NCI-H748 (cell line): ENCODE data around the gene NR6A1.
A peak's percentile ranks its signal among the peaks of the same experiment; 100 is the strongest.

Experiments
- DNase-seq: peaks from one replicate; lab custom pipeline; 2025; ENCODE audit not compliant: unreplicated experiment; lab: John Stamatoyannopoulos, UW

The NR6A1 gene

DNA sequence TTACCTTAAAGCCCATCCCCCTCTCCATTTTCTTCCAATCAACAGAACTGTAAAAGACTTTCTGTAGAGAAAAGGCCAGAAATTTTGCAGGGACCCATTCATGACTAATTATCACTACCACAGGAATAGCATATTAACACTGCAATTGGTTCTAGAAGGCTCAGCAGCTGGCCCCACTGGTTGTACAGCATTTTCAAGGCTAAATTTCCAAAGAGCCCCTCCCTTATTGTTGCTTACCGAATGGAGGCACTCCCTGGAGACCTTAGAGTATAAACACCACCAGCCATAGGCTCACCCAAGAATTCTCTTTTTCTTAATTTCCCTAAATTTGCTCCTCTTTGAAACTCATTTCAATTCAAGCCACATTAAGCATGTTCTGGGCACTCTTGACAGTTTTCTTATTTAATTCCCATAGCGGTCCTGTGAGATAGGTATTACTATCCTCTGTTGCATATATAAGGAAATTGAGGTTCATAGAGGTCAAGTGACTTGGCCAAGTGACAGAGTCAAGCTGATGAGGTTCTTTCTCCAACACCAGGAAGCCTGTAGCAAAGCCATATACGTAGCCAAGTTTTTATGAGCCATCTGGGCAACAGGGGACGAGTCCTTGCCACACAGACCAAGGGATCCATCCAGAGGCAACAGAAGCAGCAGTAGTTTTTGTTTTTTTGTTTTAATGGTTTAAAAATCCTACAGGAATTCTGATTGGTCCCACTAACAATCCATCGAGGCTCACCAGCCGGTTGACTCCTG lies 180.0 kb downstream of the NR6A1 start:
- no peak for DNase-seq

DNA sequence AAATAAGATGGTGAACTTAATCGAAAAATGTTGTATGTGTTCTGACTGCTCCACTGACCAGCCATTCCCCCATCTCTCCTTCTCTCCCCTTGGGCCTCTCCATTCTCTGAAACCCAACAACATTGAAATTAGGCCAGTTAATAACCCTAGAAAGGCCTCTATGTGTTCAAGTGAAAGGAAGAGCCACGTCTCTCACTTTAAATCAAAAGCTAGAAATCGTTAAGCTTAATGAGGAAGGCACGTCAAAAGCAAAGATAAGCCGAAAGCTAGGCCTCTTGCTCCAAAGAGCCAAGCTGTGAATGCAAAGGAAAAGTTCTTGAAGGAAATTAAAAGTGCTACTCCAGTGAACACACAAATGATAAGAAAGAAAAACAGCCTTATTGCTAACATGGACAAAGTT lies 186.5 kb downstream of the NR6A1 start:
- DNase-seq = no peak

DNA sequence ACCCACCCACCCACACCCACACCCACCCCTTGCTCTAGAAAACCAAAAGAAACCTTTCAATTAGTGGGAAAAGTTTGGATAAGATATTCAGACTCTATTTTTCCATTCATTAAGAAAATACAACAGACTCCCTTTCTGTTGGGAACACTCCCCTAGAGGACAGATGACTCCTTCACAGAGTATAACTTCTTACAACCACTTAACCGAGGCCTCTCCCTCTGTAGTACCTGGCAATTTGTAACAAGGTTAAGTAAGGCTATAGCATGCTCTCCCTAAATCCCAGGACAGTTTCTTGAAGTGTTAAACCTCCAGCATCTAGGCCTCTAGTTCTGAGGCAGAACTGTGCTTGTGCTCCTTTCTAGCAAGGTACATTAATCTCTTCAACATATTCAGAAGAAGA lies 188.0 kb downstream of the NR6A1 start:
- no peak for DNase-seq

DNA sequence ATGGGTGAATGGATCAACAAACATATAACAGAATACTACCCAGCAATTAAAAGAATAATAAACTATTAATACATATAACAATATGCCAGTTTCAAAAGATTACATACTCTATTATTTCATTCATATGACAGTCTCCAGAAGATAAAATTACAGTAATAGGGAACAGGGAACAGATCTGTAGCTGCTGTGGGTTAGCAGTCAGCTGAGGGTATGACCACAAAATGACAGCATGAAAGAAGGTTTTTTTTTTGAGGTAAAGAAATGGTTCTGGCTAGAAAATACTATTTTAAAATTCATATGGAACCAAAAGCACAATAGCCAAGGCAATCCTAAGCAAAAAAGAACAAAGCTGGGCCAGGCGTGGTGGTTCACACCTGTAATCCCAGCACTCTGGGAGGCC lies 190.9 kb downstream of the NR6A1 start:
- DNase-seq = no peak

DNA sequence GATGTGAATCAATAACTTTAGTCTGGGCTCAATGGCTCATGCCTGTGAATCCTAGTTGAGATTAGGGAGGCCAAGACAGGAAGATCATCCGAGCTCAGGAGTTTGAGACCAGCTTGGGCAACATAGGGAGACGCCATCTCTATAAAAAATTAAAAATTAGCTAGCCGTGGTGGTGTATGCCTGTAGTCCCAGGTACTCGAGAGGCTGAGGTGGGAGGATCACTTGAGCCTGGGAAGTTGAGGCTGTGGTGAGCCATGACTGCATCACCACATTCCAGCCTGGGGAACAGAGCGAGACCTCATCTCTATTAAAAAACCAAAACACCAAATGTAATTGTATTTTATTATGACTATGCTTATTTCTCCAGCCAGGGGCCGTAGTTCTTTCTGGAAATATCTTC lies 194.4 kb downstream of the NR6A1 start:
- no peak for DNase-seq

DNA sequence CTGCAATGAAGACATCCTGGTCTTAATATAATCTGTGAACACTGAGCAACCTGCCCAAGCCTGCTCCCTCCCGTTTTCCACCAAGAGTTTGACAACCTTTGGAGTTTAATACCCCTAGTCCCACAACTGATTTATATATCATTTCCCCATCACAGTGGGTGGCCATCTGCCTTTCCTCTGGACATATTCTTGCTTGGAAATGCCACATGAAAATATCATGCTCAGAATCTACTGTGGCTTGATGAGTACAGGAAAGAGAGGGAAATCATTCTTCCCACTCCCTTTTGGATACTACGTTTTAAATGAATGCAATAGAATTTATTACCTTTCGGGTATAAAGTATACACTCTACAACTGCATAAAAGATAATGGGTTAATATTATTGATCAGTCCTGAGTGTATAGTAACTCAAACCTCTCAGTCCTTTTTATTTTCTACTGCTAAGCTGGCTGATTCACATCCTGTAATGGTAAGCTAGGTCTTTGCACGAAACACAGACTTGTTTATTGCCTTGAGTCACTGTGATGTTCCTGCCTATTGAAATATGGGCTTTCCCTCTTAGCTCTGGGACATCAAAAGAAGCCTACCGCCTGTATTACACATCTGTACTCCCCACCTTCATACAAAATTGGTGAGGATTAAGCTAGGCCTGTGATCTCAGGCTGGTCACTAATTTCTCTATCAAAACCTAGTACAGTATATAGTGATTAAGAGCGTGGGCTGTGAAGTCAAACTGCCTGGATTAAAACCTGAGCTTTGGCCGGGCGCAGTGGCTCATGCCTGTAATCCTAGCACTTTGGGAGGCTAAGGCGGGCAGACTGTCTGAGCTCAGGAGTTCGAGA lies 196.4 kb downstream of the NR6A1 start:
- DNase-seq = no peak

DNA sequence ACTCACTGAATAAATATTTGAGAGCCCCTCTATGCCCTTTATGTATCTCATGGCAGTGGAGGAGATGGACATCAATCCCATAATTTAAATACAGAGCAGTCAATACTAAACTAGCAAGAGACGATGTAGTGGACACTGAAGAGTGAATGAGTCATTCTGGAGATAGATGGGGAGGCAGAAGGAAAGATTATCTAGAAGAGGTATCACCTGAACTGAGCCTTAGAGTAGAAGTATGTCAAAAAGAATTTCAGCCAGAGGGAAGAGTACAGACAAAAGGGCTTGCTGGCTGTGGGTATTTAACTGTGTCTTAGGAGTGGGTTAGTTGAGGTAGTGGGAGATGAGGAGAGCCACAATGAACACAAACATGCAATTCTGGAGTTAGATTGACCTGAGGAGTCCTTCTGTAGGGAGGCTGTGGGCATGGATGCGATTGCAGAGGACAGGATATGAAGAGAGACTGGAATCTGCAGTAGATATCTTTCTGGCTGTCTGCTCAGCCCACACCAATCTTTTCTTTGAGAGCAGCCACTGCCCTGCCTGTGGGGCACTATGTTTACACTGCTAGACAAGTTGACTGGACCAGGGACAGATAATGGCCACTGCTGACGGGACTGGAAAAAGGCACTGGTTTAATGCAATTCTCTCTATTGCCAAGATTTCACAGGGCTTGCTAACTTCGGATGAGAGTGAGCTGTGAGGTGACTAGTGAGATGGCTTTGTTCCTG lies 200.0 kb downstream of the NR6A1 start:
- no peak for DNase-seq

DNA sequence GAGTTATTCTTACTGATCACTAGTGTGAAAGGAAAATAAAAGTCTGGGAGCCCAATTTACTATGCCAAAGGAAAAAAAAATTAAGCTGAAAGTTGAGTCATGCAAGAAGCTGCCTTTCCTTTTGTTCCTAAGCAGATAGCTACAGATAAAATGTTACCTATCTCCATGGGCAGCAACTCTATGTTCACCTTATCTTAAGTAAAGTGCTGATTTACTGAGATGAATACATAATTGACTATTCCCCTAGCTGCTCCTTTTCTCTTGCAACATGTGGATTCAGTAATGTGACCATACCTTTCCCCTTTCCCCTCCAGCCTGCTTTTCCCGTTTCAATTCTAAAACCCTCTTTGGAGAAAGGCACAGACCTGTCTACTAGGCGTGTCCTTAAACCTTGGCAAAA lies 201.2 kb downstream of the NR6A1 start:
- no peak for DNase-seq

DNA sequence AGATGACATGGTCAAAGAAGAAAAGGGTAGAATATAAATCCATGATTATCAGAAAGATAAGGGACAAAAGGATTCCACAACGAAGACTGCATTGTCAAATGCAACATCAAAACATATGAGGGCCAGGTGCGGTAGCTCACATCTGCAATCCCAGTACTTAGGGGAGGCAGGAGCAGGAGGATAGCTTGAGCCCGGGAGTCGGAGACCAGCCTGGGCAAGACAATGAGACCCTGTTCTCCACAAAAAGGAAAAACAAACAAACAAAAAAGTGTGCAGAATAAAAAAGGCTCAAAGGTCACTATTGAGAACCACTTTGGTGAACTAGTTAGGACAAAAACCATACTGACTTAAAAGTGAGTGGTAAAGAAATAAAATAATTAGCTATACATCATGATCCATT lies 203.7 kb downstream of the NR6A1 start:
- peak; percentile 6 for DNase-seq

DNA sequence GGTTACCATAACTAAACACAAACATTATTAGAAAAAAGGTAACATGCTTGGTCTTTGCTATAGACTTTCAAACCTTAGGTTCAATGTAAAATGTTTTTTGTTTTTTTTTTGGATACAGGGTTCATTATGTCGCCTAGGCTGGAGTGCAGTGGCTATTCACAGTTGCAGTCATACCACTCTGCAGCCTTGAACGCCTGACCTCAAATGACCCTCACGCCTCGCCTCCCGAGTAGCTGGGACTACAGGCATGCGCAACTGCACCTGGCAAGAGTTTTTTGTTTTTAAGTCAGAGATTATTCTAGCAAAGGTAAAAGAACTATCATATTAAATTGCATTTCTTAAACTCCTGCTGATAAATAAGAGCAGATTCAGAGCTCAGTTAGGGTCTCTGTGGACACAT lies 208.8 kb downstream of the NR6A1 start:
- no peak for DNase-seq

DNA sequence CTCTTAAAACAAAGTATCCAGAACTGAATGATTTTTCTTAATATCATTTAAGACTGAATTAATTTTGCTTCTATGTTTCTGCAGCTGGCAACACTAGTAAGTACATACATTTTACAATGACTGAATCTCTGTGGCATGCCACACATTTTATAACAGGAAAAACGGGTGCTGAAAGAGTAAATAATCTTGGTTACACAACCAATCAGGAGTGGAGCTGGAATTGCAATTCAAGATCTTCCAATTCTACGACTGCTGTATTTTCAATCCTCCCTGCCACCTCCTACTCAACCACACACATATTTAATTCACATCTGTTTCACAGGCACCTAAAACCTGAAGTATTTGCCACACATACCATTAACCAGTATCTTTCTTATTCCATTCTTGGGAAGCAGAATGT lies 211.2 kb downstream of the NR6A1 start:
- no peak for DNase-seq

DNA sequence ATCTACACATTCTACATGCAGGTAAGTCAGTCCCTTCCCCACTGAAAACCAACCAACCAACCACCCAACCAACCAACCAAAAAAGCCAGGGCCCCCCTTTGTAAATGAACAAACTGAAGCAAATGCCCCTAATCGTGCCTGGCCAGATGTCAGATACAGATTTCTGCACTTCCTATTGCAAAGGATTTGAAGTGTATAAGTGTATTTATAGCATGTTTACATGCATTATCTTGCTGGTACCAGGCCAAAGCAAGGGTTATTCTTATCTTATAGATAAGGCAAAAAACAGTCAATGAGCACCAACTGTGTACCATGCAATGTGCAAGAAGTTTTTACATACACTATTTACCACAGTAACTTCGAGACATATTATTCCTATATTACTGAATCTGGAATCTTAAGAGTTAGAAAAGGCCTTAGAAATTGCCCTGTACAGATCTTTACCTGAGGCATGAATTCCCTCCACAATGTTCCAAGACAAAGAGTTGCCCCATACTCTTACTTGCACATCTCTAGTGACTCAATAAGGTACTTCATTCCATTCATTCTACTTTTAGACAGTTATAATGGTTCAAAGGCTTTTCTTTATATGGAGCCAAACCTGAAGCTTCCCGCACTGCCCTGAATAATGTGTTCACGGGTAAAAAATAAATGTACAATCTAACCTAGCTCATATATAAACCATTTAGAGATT lies 212.2 kb downstream of the NR6A1 start:
- DNase-seq = no peak

DNA sequence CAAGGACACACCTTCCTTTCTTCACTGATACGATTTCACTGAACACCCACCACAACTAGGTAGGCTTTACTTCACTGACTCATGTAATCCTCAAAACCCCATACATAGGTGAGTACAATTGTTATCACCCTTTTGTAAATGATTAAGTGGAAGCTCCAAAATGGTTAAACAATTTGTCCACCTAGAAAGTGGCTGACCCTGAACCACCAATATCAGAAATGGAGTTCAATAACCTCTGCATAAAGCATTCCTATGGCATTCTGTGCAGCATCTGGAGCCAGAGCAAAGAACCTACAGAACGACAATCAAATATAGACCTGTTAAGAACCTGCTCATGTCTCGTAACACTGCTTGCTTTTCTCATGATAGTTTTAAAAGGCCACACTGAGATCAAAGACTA lies 213.2 kb downstream of the NR6A1 start:
- no peak for DNase-seq

DNA sequence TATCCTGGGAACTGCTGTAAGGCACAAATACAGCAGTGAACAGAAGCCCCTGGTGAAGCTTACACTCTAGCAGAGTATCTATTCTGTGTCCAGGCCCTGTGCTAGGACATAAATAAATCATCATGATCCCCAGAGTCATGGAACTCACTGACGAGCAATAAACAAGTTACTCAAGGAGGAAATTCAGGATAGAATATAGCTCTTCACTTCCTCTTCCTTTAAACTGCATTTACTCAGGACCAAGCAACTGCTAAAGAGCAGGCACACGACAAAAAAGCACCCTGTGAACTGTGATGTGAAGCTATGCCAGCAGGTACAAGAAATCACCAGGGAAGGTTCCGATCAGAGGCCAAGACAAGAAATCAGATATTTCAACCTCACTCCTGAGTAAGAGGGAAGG lies 216.1 kb downstream of the NR6A1 start:
- no peak for DNase-seq

DNA sequence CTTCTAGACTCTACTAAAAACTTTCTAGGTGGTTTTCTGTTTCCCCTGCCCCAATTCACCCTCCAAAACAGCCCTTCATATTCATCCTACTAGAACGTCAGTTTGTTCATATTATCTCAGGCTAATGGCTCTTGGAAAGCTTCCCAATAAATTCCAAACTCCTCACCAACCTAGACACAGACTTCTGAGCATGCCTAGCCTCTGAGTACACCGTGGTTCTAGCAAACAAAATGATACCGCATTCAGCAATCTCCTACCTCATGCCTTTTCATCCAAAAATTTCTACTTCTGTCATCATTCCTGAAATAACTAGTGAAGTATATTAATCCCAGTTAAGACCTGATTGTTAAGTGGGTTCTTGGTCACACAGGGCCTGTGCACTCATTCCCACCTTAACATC lies 217.4 kb downstream of the NR6A1 start:
- no peak for DNase-seq

DNA sequence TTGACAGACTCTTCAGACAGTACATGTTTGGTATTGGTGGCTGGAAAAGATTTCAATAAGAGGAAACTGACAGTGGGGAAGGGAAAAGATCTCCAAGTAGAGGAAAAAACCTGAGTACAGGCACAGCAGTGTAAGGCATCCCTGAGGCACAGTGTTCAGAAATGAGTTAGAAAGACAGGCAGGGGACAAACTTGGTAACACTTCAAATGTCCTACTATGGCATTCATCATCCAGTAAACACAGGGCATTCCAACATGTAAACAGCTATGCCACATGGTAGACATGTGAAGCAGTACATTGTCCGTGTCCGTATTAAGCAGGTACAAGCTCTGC lies 218.9 kb downstream of the NR6A1 start:
- no peak for DNase-seq

DNA sequence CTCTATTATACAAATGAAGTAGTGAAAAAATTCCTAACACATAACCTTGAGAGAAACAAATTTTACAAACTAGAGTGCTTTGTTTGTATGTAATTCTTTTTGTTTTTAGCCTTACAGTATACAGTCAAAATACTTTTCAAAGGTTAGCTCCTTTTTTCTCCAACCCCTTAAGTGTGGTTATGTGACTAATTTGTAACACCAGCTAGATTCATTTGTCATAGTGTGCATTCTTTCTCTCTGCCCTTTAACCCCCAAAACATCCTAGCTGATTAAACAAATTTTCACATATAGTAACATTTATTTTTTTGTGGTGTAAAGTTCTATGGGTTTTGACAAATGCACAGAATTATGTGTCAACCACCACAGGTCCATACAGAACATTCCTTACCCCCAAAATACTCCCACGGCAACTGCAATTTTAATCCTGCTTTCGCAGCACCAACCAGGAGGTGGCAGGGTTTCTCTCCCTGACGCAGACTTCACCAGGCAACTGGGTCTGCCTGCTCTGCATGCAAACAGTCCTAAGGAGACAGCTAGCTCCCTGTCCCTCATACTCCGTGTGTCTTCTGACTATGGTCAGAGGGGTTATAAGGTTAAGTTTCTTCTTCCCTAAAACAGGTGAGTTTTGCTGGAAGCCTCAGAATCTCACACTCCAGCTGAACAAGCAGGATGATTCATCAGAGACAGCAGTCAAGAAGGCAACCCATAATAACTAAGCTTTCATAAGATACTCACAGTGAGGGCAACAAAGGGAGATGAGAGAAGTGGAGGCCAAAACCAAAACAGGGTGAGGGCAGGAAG lies 219.4 kb downstream of the NR6A1 start:
- peak; percentile 16 for DNase-seq

DNA sequence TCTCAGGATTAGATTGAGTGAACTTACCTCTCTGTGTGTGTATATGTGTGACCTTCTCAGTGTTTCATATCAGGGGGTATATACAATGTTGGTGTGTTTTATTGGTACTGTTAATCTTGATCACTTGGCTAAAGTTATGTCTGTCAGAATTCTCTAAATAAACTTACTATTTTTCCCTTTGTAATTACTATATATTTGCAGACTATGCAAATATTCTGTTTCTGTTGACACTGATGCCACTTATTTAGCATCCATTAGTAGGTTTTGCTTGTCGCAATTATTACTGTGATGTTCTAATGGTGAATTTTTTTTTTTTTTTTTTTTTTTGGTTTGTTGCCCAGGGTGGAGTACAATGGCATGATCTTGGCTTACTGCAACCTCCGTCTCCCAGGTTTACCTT lies 221.0 kb downstream of the NR6A1 start:
- DNase-seq = no peak

DNA sequence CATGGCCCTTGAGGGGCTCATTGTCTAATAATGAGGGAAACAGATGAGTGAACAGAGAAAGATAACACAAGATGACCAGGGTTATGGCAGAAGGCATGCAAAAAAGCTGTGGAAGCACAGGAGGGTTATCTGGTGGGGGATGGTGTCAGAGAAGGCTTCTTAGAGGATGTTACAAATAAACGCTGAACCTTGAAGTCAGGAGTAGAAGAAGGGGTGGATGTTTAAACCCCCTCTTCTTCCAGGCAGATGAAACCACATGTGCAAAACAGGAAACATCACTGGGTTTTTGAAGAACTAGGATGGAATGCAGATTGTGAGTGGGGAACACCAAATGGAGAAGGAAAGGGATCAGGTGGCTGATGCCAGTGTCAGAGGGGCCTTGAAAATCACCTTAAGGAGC lies 222.1 kb downstream of the NR6A1 start:
- DNase-seq = no peak

DNA sequence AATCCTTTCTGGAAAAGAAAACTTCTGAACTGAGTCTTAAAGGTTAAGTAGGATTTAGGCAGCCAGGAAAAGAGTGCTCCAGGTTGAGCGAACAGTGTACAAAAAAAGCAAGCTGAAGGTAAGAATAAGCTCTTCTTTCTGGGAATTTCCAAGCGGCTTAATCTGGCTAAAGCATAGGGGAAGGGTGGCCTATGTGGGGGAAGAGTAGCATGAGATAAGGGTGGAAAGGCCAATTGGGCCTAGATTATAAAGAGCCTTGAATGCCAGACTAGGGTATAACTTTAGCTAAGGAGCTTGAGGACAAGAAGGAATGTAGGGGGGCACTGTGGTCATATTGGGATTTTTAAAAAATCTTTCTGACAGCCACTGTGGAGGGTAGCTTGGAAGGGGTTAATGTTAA lies 226.6 kb downstream of the NR6A1 start:
- no peak for DNase-seq

DNA sequence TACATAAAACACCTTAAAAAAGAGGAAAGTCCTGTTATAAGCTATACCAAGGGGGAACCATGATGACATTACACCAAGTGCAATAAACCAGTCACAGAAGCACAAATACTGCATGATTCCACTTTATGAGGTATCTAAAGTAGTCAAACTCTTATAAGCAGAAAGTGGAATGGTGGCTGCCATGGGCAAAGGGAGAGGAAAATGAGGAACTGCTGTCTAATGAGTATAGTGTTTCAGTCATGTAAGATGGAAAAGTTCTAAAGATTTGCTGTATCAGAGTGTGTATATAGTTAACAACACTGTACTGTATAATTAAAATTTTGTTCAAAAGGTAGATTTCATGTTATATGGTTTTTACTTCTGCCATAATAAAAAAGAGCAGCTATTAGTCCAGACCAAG lies 229.3 kb downstream of the NR6A1 start:
- no peak for DNase-seq
